CD4-positive, CD25-positive, alpha-beta regulatory T cell (primary cell): ENCODE results near the gene PADI6. TPM values are rescaled to one million over a fixed set of nuclear protein-coding genes. Genes with fewer than 3 reads are reported as not detected.

ENCODE experiments used
- ATAC-seq, 2 donors: fragments of 150-1000 bp; cut with Tn5 transposase; one replicate each; pipeline ENCODE4 v1.10.0; 2021; ENCODE audit warnings: low read depth in 2 of 2, moderate number of reproducible peaks in 2 of 2, moderate library complexity in 1 of 2
- DNase-seq, 3 donors: peaks; one replicate each; pipeline versions ENCODE4 v3.0.0 to v3.0.0-alpha.2; 2012 to 2022; ENCODE audit warnings: mixed read lengths in 1 of 3
- H3K27ac ChIP-seq: one replicate; pipeline ENCODE4 v1.7.0; 2013; ENCODE audit warnings: mild to moderate bottlenecking, low read length; ENCODE audit not compliant: insufficient read depth, poor library complexity, severe bottlenecking
- H3K27me3 ChIP-seq: one replicate; pipeline ENCODE4 v1.7.0; 2013; ENCODE audit warnings: low read length; ENCODE audit not compliant: control insufficient read depth, insufficient read depth
- H3K36me3 ChIP-seq: one replicate; pipeline ENCODE4 v1.7.0; 2013; ENCODE audit warnings: mild to moderate bottlenecking, low read length, moderate library complexity; ENCODE audit not compliant: control insufficient read depth, insufficient read depth
- H3K4me1 ChIP-seq: 2 replicates; pipeline ENCODE4 v1.7.0; 2013; ENCODE audit warnings: mild to moderate bottlenecking, low read length; ENCODE audit not compliant: insufficient read depth, control insufficient read depth, poor library complexity, severe bottlenecking
- H3K4me3 ChIP-seq: one replicate; pipeline ENCODE4 v1.7.0; 2013; ENCODE audit warnings: low read depth, mild to moderate bottlenecking, low read length, moderate library complexity
- H3K9me3 ChIP-seq, 2 experiments: 1 replicate in 1 of 2; 2 replicates in 1 of 2; pipeline ENCODE4 v1.7.0; 2013; ENCODE audit warnings: low read length in 2 of 2, mild to moderate bottlenecking in 1 of 2, moderate library complexity in 1 of 2; ENCODE audit not compliant: control insufficient read depth in 2 of 2
- H3K27ac Mint-ChIP-seq, 3 donors: one replicate each; pipeline ENCODE4 v1.8.0; 2020 to 2022; ENCODE audit warnings: mild to moderate bottlenecking in 3 of 3, mixed read lengths in 3 of 3, moderate library complexity in 2 of 3
- H3K27me3 Mint-ChIP-seq: one replicate; pipeline ENCODE4 v1.8.0; 2022; ENCODE audit warnings: mild to moderate bottlenecking, mixed read lengths
- H3K36me3 Mint-ChIP-seq: one replicate; pipeline ENCODE4 v1.8.0; 2020; ENCODE audit warnings: mixed read lengths
- H3K4me1 Mint-ChIP-seq, 4 donors: one replicate each; pipeline ENCODE4 v1.8.0; 2020 to 2022; ENCODE audit warnings: mixed read lengths in 4 of 4, mild to moderate bottlenecking in 1 of 4
- H3K4me3 Mint-ChIP-seq, 4 donors: one replicate each; pipeline ENCODE4 v1.8.0; 2020 to 2022; ENCODE audit warnings: mild to moderate bottlenecking in 4 of 4, mixed read lengths in 4 of 4, moderate library complexity in 3 of 4
- H3K9me3 Mint-ChIP-seq, 7 donors: one replicate each; pipeline ENCODE4 v1.8.0; 2020 to 2022; ENCODE audit warnings: mixed read lengths in 7 of 7, mild to moderate bottlenecking in 3 of 7, moderate library complexity in 2 of 7
- polyA plus RNA-seq, 4 donors: library from polyadenylated mRNA; unstranded; fragments of 300-500 nt; fragmentation: Illumina TruSeq; gene quantifications; one replicate each; pipeline ENCODE4 v1.2.3, GENCODE V29; 2021
- total RNA-seq: library from RNA; stranded (reverse); gene quantifications from one replicate; pipeline ENCODE4 v1.2.3, GENCODE V29; 2022

Gene PADI6
- total and polyA plus RNA-seq, 5 donors from 2014 or later: 0.14 TPM; not detected in 4

DNA sequence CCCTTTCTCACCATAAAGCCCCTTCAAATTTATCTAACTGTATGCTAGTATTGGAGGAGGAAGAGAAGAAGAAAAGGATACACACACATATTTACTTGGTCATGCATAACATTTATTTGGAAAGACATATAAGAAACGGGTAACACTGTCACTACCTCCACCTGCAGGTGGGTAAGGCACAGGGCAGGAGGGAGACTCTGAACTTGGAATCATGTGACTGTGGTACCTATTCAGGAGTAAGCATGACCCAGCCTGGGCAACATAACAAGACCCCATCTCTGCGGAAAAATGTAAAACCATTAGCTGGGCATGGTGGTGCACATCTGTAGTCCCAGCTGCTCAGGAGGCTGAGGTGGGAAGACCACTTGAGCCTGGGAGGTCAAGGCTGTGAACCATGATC, 1.4 kb upstream of the PADI6 start:
- Mint-ChIP-seq H3K36me3 (no peaks in the 10 kb centered on the region), H3K4me3 (no peak overlapping the region), H3K9me3 (peaks cover 0 to under 1% (median 0%) of the 10 kb centered on the region in 7 donors), H3K27me3 (peaks cover 8% of the 10 kb centered on the region), H3K27ac (no peak overlapping the region), H3K4me1 (peaks cover 0 to 8% (median 0%) of the 10 kb centered on the region in 4 donors)
- ATAC-seq (no peak), DNase-seq (peak in 1 of 3 donors; percentile 5)
- Histone ChIP-seq H3K27ac (no peak overlapping the region), H3K4me3 (no peak overlapping the region), H3K9me3 (no peaks in the 10 kb centered on the region), H3K36me3 (no peaks in the 10 kb centered on the region), H3K4me1 (no peaks in the 10 kb centered on the region), H3K27me3 (no peaks in the 10 kb centered on the region)

- H3K9me3 Mint-ChIP-seq: peaks cover 0 to 3% (median 0%) of the 10 kb centered on the region in 7 donors
- H3K9me3 ChIP-seq: no peaks in the 10 kb centered on the region
- H3K27me3 ChIP-seq: no peaks in the 10 kb centered on the region
- peaks cover 0 to 8% (median 0%) of the 10 kb centered on the region in 4 donors for H3K4me1 Mint-ChIP-seq
- no peaks in the 10 kb centered on the region for H3K36me3 ChIP-seq
- H3K4me3 Mint-ChIP-seq: no peak overlapping the region
- ATAC-seq: no peak
- no peak for DNase-seq
- no peak overlapping the region for H3K27ac ChIP-seq
- H3K27ac Mint-ChIP-seq: no peak overlapping the region
- H3K4me1 ChIP-seq: no peaks in the 10 kb centered on the region
- H3K27me3 Mint-ChIP-seq: no peaks in the 10 kb centered on the region
- no peak overlapping the region for H3K4me3 ChIP-seq
- H3K36me3 Mint-ChIP-seq: no peaks in the 10 kb centered on the region
These were observed 959 bp downstream of the PADI6 start for GRCh38 chr1:17372955-17373354.

DNA sequence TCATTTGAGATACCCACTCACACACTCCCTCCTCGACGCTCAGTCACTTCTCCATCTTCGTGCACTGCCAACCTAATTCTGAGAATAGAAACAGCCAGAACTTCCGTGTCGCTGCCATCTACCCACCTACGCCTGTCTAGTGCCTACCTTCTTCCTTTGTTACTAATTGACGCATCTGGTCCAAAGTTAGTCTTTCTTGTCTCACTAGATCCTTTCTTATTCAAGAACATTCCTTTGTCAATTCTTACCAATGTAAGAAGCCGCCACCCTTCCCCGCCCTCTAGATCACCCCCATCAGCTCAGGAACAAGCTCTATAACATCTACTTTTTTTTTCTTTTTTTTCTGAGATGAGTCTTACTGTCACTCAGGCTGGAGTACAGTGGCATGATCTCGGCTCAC, 3.7 kb downstream of the PADI6 start:
- Histone ChIP-seq H3K27me3 (no peaks in the 10 kb centered on the region), H3K9me3 (no peaks in the 10 kb centered on the region), H3K27ac (no peak overlapping the region), H3K4me1 (no peaks in the 10 kb centered on the region), H3K4me3 (no peak overlapping the region), H3K36me3 (no peaks in the 10 kb centered on the region)
- DNase-seq: no peak
- H3K36me3 Mint-ChIP-seq: no peaks in the 10 kb centered on the region
- no peaks in the 10 kb centered on the region for H3K27me3 Mint-ChIP-seq
- H3K4me1 Mint-ChIP-seq: no peaks in the 10 kb centered on the region
- H3K4me3 Mint-ChIP-seq: no peak overlapping the region
- H3K9me3 Mint-ChIP-seq: peaks cover 0 to 3% (median 0%) of the 10 kb centered on the region in 7 donors
- ATAC-seq: no peak
- H3K27ac Mint-ChIP-seq: no peak overlapping the region

GRCh38 chr1:17377325-17377953, 5.4 kb downstream of the PADI6 start:
- no peak overlapping the region for H3K4me3 ChIP-seq
- H3K4me1 ChIP-seq: no peaks in the 10 kb centered on the region
- H3K27ac Mint-ChIP-seq: no peak overlapping the region
- DNase-seq (no peak), ATAC-seq (no peak)
- no peak overlapping the region for H3K4me3 Mint-ChIP-seq
- H3K36me3 ChIP-seq: no peaks in the 10 kb centered on the region
- H3K36me3 Mint-ChIP-seq: no peaks in the 10 kb centered on the region
- H3K9me3 Mint-ChIP-seq: peaks cover 0 to 3% (median 0%) of the 10 kb centered on the region in 7 donors
- H3K27me3 Mint-ChIP-seq: peaks cover 7% of the 10 kb centered on the region
- H3K4me1 Mint-ChIP-seq: no peaks in the 10 kb centered on the region
- H3K9me3 ChIP-seq: no peaks in the 10 kb centered on the region
- no peak overlapping the region for H3K27ac ChIP-seq
- no peaks in the 10 kb centered on the region for H3K27me3 ChIP-seq

DNA sequence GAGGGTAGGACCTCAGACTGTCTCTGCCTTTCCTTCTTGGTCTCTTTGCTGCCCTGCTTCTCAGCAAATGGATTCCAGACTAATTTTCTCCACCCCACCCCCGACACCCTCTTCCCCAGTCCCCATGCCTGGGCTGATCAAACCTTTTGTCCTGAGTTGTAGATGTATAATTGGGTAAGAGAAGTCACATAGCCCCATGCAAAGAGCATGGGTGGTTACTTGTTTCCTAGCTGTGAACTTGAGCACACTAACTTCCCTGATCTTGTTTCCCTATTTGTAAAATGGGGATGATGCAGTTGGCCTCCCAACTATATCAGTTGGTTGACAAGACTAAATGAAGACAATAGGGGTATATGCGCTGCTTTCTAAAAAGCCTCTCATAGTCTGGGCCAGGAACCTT, 9.2 kb downstream of the PADI6 start:
- no peaks in the 10 kb centered on the region for H3K9me3 ChIP-seq
- no peaks in the 10 kb centered on the region for H3K4me1 ChIP-seq
- DNase-seq: no peak
- no peaks in the 10 kb centered on the region for H3K36me3 ChIP-seq
- H3K4me3 ChIP-seq: no peak overlapping the region
- Mint-ChIP-seq H3K27ac (no peak overlapping the region), H3K4me3 (no peak overlapping the region), H3K27me3 (peaks cover 14% of the 10 kb centered on the region), H3K9me3 (peaks cover 0 to 3% (median 0%) of the 10 kb centered on the region in 7 donors), H3K36me3 (no peaks in the 10 kb centered on the region), H3K4me1 (no peaks in the 10 kb centered on the region)
- H3K27me3 ChIP-seq: no peaks in the 10 kb centered on the region
- H3K27ac ChIP-seq: no peak overlapping the region
- no peak for ATAC-seq

- Mint-ChIP-seq H3K27ac (no peak overlapping the region), H3K4me1 (peaks cover 0 to 6% (median 2%) of the 10 kb centered on the region in 4 donors), H3K9me3 (no peaks in the 10 kb centered on the region), H3K27me3 (peaks cover 4% of the 10 kb centered on the region), H3K36me3 (no peaks in the 10 kb centered on the region), H3K4me3 (no peak overlapping the region)
- H3K9me3 ChIP-seq: no peaks in the 10 kb centered on the region
- no peaks in the 10 kb centered on the region for H3K36me3 ChIP-seq
- ATAC-seq (no peak), DNase-seq (no peak)
- no peaks in the 10 kb centered on the region for H3K27me3 ChIP-seq
- no peak overlapping the region for H3K27ac ChIP-seq
- no peaks in the 10 kb centered on the region for H3K4me1 ChIP-seq
- H3K4me3 ChIP-seq: no peak overlapping the region
These were observed 20.3 kb downstream of the PADI6 start for GRCh38 chr1:17392199-17392740.

- no peak for ATAC-seq
These were observed 21.2 kb downstream of the PADI6 start for GRCh38 chr1:17393230-17393629.

More at GRCh38 chr1:17393230-17393629, 21.2 kb downstream of the PADI6 start:
- peaks cover 4% of the 10 kb centered on the region for H3K27me3 Mint-ChIP-seq
- H3K27ac Mint-ChIP-seq: no peak overlapping the region
- Histone ChIP-seq H3K27me3 (no peaks in the 10 kb centered on the region), H3K36me3 (no peaks in the 10 kb centered on the region), H3K9me3 (no peaks in the 10 kb centered on the region), H3K27ac (no peak overlapping the region), H3K4me3 (no peak overlapping the region), H3K4me1 (no peaks in the 10 kb centered on the region)
- no peak overlapping the region for H3K4me3 Mint-ChIP-seq
- peaks cover 0 to 6% (median 2%) of the 10 kb centered on the region in 4 donors for H3K4me1 Mint-ChIP-seq
- H3K9me3 Mint-ChIP-seq: no peaks in the 10 kb centered on the region
- DNase-seq: peak in 1 of 3 donors; percentile 42
- no peaks in the 10 kb centered on the region for H3K36me3 Mint-ChIP-seq
